NCI-H1092 treated with DMSO at 0.1 percent for 48 hours (cell line): ENCODE results near the gene SYT9.
A peak's percentile ranks its signal among the peaks of the same experiment; 100 is the strongest.

Source experiments
- DNase-seq: peaks from one replicate; lab custom pipeline; 2025; lab: John Stamatoyannopoulos, UW

Gene SYT9

DNA sequence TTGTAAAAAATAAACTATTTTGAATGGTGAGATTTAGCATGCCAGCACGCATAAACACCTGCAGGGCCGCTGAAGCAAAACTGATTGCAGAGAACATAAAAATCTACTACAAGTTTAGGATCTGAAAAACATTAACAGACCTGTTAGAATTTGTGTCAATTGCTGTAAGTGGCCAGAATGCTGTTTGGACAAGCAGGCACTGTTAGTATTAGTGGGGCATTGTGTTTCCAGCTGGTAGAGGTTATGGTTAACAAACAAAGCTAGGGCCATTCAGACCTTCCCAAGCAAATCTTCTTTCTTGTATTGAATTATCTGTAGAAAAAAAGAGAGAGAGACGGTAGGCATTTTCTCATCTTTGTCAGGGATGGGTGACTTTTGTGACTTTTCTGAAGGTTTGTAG lies 176.0 kb downstream of the SYT9 start:
- no peak for DNase-seq

DNA sequence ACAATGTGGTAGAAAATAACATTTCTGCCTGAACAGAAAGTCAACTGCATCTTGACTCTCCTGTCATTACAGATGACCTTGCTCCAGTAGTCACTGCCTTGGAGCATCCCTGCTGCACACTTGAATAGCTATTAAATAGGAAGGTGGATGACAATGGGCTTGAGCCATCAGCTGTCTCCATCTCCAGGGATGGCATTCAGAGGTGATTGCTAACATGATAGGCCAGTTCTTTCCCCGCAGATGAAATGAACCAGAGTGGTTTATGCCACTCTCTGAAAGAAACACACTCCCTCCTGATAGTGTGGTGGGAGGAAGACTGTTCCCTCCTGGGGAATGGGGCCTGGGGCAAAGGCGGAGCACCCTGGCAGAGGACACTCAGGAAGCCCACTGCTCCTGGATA lies 176.5 kb downstream of the SYT9 start:
- no peak for DNase-seq

DNA sequence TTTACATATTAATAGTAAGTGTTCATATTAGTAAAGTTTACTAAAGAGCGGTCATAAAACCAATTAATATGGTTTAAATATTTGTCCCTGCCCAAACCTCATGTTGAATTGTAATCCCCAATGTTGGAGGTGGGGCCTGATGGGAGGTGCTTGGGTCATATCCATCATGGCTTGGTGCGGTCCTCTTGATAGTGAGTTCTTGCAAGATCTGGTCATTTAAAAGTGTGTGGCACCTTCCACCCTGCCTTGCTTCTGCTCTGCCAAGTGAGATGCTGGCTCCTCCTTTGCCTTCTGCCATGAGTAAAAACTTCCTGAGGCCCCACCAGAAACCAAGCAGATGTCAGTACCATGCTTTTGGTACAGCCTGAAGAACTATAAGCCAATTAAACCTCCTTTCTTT lies 178.8 kb downstream of the SYT9 start:
- DNase-seq: no peak

DNA sequence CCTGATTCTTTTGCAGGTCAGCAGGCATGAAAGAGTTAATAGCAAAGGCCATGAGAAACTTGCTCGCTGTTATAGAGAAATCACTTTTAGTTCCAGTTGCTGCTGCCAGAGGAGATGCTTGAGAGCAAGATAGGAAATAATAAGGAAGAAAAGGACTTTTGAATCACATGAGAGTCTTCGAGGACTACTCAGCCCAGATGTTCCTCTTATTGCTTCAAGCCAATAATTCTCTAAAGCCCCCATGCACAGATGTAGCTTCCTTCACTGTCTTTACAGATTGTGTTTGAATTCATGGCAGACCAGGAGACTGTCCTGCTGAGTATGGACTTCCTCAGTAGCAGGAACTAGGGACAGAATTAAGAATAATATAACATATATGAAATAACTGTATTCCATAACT lies 183.5 kb downstream of the SYT9 start:
- no peak for DNase-seq

DNA sequence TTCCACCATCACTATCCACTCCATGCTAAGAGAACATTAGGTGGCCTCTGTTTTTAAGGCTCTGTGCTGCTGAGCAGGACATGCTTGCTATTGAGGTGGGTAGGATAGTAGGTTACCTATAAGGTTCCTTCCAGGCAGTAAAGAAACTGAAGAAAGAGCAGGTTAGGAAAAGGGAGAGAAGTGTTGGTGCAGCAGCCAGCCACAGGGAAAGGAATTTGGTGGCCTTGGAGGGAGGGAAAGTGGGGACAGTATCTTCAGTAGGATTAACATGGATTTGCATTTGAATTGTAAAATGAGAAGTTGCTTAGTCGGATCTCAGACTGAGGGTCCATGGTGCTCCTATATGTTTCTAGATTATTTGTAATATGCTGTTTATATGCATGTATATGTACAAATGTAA lies 184.4 kb downstream of the SYT9 start:
- no peak for DNase-seq

DNA sequence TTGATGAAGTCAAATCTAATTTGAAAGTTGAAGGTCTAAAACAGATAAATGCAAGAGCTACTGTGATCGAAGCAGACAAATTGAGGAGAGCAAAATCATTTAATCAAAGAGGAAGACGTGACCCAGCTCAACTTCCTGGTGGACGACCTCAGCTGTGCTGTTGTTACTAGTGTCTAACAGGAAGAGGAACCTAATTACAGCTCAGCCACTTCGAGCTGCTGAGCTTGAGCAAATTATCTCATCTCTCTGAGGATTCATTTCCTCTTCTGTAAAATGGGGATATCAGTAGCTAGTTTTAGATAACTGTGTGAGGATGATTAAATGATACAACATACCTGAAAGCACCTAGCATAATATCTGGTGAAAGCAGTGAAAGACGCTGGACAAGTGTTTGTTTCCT lies 185.0 kb downstream of the SYT9 start:
- DNase-seq: no peak

DNA sequence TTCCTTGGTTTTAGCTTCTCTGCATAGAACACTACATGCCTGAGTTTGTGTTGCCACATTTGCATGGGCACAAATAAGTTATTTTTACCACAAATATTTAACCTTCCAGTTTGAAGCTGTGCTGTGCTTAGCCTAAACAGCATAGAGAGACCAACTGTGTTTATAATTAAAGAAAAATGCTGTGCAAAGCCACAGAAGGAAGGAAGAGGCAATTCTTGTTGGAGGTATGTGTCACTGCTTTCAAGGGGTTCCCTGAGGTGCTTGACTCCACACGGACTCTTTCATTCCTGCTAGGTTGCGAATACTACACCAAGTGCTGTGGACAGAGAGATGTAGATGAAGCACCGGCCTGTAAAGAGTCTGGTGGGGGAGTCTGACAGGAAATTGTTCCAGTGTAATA lies 186.0 kb downstream of the SYT9 start:
- no peak for DNase-seq

DNA sequence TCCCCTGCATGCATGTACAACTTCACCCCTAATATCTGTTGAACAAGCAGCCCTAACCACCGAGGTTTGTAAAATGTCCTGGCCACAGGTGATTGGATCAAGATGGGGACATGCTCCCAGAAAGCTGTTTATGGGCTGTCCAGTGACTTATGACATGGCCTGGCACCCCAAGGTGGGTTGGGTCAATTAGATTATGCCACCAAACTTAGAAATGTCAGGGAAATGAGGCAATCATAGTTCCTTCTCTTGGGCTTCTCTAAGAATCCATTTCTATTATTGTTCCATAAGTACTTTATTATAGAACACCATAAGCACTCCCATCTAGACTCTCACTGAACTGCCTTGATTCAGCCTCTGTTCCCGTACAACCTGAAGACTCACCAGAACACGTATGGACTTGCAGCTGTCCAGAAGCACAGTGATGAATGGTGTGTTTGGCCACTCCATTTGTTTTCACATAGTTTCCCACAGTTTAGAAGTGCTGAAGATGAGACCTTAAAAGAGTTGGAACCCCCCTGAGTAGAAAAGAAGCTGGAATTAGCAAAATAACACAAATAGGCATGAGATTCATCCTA lies 188.1 kb downstream of the SYT9 start:
- no peak for DNase-seq

DNA sequence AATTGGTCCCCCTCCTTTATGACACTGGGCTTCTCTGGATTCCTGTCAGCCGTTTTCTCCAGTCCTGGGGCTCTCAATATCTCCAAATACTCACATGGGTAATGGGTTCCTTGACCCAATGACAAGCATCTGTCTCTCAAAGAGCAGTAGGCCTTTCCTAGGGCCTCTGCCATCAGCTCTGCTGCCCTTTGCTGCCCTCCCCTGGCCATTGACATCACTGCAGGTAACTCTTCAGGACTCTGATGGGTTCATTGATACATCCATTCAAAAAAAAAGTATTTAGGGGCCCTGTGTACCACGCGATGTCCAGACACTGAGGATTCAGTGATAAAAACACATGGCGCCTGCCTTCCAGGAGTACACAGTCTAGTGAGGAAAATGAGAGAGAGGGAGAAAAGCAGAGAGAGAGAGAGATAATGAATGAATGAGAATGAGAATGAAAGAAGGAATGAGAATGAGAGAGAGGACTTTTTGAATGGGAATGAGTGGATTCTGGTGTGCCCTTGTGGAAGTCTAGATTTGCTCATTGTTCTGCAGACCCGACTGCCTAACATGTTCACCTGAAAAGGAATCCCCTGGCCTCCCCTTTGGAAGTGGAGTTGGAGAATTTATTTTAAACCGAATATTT lies 191.0 kb downstream of the SYT9 start:
- DNase-seq: peak; percentile 50

DNA sequence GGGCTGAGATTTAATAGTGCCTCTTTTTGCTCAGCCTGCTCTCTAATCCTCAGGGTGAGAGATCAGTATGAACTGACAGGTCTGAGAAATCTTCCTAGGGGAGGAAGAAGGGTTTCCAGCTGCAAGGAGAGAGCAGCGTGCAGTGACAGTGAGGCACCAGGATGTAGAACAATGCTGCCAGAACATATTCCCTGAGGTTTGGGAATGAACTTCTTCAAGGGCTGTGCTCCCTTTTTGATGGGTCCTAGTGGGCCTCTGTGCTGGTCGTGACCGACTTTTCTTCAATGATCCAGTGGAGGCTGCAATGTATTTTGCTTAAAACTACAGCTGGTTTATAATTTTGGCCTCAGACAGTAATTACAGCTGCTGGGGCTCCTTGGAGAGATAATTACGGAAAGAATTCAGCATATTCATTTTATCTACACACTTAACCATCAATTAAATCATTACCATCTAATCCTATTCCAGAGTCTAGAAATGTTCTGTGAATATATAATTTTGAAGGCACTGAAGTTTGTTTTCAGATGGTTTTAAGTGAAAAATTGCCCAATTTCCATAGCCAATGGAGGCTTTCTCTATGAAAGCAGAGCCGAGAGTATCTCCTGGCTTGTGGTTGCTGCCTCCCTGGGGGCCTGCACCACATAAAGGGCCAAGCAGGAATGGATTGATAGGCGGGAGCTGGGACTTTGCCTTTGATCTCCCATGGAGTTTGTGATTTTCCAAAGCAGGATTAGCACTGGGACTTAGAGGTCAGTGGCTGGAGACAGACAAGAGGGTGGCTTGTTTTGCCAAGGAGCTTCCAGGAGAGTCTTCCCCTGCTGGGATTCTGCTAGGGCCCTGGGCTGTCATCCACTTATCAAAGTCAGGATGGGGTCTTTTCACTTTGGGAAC lies 192.6 kb downstream of the SYT9 start:
- no peak for DNase-seq

DNA sequence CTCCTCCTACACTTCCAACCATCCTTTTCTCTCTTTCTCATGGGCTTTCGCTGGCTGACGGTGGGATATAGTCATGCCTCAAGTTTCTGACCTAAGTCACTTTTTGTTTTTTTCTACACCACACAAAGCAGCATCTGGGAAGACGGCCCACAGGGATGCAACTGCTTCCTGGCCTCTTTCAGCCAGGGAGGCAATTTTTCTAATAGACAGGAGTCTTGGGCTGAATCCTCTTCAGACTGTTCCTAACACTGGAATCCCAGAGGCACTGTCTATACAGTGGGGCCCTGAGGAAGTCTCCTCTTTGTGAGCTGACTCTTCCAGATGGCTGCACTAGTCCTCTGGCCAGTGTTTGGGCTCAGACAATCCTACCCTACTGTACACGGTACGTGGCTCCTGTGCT lies 193.9 kb downstream of the SYT9 start:
- DNase-seq: no peak

DNA sequence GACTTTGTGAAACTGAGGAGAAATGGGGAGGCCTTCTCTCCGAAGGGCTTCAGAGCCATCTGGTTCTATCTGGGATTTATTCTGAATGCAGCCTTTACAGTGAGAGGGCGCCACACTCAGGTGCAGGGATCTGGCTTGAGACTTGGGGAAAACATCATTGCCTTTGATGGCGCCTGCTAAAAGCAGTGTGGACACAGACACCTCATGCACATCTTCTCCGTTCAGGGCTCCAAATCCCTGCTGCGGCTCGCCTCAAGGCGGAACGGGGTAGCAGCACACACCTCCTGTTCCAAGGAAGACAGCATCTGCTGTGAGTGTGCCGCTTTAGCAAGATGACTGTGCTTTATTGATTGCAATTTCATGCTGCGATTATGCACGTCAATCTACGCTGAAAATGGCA lies 196.5 kb downstream of the SYT9 start:
- no peak for DNase-seq

DNA sequence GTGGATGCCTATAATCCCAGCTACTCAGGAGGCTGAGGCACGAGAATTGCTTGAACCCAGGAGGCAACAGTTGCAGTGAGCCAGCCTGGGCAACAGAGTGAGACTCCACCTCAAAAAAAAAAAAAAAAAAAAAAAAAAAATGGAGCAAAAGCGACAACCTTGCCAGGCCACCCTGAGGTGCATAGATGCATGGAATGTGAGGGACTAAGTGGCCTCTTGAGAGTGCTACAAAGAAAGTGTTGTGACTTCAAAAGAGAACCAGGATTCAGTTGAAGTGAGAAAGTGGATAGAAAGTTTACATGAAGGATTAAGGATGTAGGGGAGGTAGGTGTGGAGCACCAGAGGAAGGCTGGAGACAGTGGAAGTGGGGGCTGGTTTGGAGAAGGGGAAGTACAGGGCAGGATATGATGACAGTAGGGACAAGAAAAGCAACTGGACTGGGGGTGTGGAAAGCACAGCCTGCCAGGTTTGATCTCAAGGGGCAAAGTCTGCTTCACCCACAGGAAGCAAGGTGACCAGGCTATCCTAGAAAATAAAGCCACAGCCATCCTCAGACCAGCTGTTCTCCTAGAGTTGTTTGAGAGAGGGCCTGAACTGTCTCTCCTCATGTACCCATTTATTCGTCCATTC lies 197.6 kb downstream of the SYT9 start:
- DNase-seq: no peak

DNA sequence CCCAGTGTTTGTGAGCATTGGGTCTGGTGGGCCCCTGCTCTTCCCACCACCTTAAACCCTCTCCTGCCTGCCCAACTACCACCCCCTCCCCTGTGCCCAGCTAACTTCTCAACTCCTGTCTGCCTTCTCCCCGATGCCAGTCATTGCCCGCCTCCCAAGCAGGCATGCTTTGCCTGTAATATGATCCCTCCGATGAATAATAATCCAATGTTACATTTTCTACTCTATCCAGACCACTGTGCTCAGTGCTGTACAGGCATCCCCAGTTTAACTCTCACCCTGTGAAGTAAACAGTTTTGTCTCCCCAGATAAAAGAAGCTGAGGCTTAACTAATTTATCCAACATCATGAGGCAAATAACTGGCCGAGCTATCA lies 198.1 kb downstream of the SYT9 start:
- no peak for DNase-seq

DNA sequence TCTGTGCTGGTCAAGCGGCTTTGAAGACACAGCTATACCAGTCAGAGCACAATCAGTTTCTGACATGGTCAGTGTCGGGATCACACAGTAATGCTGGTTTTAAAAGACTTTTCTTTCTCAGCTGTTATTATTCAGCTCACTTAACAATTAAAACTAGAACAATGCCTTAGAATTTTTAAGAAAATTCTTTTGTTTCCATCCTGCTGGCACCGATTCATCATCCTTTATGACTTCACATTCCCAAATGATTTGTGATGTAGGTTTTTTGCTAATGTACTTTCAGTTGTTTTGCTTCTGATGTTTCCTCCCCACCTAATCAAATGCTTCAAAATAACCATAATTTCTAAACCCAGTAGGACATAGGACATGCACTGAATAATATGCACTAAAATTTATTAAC lies 199.1 kb downstream of the SYT9 start:
- no peak for DNase-seq

DNA sequence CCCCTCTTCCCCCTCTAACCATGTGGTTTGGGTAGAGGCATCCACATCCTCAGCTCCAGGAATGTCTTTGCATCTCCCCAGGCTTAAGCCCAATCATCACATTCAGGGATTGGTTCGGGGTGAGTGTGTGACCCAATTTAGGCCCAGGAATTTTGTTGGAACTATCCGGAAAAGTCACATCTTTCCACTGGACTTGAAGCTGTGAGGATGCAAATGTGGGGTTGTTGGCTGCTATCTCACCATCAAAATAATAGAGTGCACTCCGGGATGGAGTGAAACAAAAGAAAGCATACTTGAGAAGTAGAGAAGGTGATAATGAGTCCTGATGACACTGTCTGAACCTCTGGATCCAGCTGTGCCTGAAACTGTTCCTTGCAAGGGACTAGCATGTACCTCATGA lies 199.8 kb downstream of the SYT9 start:
- no peak for DNase-seq

DNA sequence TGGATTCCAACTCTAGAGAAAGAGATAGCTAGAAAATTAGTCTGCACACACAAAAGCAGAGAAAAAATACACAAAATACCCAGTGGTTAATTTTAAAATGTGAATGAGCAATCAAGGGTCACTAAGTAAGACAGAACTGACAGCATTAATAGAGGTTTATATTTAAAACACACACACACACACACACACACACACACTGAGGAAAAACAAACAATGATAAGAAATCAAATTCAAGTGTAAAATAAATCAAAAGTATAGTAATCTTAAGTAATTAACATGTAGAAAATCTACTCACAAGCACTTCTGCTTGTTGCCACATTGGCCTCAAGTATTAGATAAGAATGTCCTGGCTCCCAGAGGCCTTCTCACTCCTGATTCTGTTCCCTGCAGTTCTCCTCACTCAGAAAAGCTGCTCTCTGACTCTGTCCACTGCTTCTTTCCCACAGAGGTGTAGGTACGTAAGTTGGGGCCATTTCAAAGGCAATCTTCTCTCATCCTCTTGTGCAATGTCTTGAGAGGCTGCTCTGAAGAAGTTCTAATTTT lies 200.3 kb downstream of the SYT9 start:
- no peak for DNase-seq

DNA sequence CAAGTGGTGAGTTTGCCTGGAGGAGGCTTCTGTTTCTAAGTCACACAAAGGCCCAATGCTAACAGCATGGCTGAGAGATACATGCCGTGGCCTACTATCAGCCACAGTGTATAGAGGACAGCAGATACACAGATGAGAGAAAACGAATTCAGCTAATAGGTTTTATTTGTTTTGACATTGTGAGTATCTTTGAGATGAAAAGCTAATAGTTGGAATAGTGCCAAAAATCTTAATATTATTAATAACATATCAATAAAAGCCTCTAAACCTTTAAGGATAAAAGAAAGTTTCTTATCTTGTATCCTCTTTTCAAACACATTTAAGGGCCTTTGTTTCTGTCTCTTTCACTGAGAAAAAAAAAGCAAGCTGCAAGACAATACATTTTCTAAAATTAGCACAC lies 203.2 kb downstream of the SYT9 start:
- DNase-seq: no peak

DNA sequence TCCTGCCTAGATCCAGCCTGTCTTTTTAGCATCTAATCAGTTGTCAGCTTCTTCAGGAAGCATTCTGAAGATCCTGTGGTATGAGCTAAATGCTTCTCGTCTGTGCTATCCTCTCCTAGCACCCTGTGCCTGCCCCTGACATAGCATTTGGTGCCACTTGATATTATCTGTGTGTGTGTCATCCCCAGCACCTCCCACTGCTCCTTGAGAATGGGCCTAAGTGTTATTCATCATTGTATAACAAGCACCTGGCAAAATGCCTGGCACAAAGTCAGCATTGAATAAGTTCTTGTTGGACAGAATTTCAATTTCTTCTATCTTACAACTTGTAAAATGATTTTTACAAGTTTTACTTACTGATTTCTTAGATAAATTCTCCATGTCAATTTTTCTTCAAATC lies 205.5 kb downstream of the SYT9 start:
- DNase-seq: no peak

DNA sequence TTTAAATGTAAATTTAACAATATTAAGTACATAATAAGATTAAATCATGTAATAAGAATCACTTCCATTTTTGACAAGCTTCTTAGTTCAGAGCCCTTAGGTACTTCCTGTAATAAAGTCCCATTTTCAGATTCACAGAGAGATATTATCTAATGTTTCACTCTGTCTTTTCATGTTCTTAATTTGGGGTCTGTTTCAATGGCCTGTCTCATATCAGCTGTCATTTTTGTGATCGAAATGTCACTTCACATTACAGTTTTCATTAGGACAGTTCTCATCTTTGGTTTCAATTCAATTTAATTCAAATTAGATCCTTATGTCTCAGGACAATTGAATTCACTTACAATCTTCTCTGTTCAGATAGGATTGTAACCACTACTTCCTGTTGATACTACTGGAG lies 211.0 kb downstream of the SYT9 start:
- DNase-seq: no peak

DNA sequence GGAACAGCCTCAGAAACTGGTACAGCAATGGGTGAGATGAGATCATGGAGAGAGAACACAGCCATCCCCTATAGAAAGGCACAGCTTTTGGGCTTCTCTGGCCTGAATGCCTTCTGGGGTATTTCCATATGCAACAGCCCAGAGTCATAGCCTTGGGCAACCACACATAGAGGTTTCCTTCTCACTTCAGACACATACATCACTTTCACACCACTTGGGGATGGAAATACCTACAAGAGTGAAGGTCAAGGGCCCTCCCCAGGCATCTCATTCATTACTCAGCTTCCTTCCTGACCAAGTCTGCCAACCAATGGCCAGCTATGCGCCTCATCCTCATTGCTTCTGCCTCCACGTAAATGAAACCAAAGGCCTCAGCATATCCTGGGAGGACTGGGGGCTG lies 215.9 kb downstream of the SYT9 start:
- no peak for DNase-seq

DNA sequence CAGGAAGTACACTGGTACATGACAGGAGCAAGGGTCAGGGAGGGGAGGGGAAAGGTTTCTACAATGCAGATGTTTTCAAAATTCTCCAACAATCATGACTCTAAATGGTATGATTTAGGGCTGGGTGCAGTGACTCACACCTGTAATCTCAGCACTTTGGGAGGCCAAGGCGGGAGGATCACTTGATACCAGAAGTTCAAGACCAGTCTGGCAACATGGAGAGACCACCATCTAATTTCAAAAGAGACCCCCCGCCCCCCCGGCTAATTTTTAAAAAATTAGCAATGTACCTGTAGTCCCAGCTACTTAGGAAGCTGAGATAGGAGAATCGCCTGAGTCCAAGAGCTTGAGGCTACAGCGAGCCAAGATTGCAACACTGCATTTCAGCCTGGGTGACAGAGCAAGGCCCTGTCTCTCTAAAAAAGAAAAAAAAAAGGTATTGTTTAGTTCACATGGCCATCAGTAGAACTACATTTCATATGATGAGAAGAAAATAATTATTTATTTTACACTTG lies 217.7 kb downstream of the SYT9 start:
- DNase-seq: no peak

DNA sequence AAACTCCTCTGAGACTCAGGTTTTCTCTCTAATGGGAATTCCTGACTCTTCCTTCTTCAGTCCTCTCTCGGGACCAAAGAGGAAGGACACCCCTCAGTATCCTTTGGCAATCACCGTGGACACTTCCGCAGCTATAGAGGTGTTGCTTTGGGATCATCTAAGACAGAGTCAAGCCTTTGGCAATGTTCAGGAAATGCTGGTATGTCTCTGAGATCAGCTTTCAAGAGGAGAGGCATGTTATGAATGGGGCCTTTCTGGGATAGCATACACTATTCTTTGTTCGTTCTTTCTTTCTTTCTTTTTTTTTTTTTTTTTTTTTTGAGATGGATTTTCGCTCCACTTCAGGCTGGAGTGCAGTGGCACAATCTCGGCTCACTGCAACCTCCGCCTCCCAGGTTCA lies 219.4 kb downstream of the SYT9 start:
- no peak for DNase-seq
